Stimulated activated CD8-positive, alpha-beta memory T cell treated with anti-CD3 and anti-CD28 coated beads, Interleukin-4, amount 100 ng/mL, for 48 hours (primary cell): ENCODE measurements around the gene LCK.
"Not testable (repeated sequence)": the region's sequence is repeated elsewhere in the genome, so short reads cannot be mapped to it uniquely, and the experiment has no call there.

ENCODE experiments used
- DNase-seq: peaks from one replicate; pipeline ENCODE4 v3.0.0-alpha.2; 2020

LCK gene

GRCh38 chr1:32240140-32240951 lies 10.7 kb upstream of the LCK start:
- peak; percentile 69 for DNase-seq

DNA sequence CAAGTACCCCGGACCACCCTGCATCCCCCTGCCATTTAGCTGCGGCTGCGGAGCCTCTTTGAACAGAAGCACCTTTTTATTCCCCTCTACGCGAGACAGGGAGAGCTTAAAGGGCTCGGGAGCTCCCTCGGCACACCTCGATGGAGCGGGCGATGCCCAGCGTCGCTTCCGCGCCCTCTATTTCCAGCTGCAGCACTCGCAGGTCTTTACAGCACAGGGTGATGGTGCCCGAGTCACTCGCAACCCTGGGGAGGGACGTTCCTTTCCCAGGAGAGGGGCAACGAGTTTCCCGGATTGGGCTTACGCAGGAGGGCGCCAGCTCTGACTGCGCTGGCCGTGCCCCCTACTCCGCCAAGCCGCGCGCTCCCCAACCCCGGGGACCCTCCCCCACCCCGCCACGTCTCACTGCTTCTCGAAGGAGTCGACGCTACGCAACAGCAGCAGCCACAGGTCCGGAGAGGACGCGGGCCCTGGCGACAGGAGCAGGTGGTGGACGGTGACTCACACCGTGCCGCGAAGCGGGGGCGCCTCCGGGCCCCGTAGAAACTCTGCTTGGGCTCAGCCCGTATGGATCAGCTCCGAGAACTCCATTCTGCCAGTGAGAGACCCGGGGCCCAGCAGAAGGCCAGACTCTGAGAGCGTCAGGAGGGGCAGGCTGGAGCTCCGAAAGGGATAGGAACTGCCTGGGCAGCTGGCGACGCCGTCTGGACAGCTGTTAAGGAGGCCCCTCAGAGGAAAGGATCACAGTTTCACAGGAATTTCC lies 9.9 kb upstream of the LCK start:
- DNase-seq: peak; percentile 58

- DNase-seq: no peak
Measured at GRCh38 chr1:32242341-32242851, 8.7 kb upstream of the LCK start.

DNA sequence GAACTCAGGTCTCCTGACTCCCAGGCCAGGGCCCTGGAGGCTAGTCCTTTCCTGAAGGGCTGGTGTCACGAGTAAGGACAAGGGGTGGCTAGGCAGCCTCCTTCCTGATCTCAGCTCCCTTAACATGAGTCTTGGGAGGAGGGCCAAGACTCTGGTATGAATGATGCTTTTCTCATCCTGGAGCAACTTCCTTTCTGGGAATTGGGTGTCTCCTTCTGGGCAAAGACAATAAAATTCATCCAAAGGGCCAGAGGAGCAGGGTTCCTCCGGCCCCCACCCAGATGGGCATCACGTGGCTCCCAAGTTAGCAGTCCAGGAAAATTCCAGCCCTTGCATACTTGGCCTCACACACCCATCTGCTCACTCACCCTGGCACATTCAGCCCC lies 4.2 kb upstream of the LCK start, which contains the start of gene FAM167B:
FAM167B (plus strand) TSS at position 335 of the 386 bp plus-strand sequence. CDS start 200 bp downstream, outside the sequence.
- DNase-seq: no peak

- DNase-seq: no peak
Measured at GRCh38 chr1:32247452-32247851, 3.6 kb upstream of the LCK start.

GRCh38 chr1:32247983-32248889 lies 2.8 kb upstream of the LCK start:
- peak; percentile 93 for DNase-seq

- peak; percentile 85 for DNase-seq
Measured at GRCh38 chr1:32249831-32250525, 1.1 kb upstream of the LCK start.

DNA sequence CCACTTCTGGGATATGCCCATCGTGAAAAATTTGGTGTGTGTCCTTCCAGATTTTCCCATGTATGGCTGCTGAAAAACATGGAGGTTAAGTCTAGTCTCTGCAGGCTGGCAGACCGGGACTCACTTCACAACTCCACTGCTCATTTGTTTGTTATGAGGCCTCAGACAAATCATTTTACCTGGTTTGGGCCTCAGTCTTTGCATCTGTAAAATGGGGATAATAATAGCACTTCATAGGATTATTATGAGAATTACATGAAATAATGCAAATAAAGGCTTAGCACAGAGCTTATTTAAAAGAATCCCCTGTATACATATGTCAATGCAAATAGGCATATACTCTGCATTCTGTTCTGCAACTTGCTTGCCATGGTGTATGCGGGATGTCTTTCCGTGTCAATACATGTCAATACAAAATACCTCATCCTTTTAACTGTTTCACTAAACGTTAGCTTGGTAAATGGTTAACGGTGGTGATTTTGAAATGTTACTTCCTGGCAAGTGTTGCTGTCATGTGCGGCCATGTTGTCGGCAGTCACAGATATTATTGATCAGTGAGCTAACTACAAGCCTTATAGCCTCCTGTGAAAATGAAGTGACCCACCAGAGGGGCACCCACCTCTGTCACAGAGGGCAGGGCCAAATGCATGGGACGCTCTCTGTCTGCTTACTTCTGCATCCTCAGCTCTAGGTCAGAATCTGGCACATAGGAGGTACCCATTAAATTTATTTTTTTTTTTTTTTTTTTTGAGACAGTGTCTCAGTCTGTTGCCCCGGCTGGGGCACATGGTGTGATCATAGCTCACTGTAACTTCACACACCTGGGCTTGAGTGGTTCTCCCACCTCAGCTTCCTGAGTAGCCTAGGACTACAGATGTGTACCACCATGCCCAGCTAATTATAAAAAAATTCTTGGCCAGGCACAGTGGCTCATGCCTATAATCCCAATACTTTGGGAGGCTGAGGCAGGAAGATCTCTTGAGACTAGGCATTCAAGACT lies 4.3 kb downstream of the LCK start:
- no peak for DNase-seq

DNA sequence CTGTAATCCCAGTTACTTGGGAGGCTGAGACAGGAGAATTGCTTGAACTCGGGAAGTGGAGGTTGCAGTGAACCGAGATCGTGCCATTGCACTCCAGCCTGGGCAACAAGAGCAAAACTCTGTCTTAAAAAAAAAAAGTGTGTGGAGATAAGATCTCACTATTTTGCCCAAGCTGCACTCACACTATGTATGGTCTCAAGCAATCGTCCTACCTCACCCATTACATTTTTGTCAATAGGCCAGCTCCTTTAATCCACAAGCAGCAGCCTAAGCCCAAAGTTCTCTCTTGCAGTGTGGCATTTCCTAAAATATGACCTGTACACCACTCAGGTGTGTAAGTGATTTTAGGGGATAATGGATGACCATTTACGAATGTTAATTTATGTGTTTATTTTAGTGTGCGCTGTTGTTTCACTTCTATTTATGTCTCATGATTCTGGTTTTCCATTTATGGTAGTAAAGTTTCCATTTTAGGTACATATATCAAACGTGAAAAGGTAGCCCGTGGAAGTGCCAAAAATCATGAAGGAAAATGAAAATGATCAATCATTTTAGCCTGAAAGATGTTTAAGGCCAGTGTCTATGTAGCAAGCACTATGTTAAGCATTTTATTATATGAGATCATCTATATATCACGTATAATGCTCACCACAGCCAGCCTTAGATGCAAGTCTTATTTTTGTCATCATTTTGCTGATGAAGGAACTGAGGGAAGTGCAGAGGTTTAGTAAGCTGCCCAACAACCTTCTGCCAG lies 5.6 kb downstream of the LCK start:
- DNase-seq: no peak

- no peak for DNase-seq
Measured at GRCh38 chr1:32257227-32257508, 6.1 kb downstream of the LCK start.

DNA sequence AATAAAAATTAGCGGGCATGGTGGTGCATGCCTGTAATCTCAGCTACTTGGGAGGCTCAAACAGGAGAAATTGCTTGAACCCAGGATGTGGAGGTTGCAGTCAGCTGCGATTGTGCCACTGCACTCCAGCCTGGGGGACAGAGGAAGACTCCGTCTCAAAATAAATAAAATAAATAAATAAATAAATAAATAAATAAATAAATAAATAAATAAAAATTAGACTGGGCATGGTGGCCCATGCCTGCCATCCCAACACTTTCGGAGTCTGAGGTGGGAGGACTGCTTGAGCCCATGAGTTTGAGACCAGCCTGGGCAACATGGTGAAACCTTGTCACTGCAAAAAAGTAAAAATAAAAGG lies 12.2 kb downstream of the LCK start:
- not testable (repeated sequence) for DNase-seq

- DNase-seq: no peak
Measured at GRCh38 chr1:32263744-32264143, 12.7 kb downstream of the LCK start.

DNA sequence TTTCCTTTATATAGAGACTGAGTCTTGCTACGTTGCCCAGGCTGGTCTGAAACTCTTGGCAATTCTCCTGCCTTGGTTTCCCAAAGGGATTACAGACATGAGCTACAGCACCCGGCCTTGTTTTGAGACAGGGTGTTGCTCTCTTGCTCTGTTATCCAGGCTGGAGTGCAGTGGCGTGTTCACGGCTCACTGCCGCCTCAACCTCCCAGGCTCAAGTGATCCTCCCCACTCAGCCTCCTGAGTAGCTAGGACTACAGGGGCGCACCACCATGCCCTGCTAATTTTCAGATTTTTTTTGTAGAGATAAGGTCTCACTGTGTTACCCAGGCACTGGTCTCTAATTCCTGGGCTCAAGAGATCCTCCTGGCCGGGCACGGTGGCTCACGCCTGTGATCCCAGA lies 14.8 kb downstream of the LCK start:
- no peak for DNase-seq

DNA sequence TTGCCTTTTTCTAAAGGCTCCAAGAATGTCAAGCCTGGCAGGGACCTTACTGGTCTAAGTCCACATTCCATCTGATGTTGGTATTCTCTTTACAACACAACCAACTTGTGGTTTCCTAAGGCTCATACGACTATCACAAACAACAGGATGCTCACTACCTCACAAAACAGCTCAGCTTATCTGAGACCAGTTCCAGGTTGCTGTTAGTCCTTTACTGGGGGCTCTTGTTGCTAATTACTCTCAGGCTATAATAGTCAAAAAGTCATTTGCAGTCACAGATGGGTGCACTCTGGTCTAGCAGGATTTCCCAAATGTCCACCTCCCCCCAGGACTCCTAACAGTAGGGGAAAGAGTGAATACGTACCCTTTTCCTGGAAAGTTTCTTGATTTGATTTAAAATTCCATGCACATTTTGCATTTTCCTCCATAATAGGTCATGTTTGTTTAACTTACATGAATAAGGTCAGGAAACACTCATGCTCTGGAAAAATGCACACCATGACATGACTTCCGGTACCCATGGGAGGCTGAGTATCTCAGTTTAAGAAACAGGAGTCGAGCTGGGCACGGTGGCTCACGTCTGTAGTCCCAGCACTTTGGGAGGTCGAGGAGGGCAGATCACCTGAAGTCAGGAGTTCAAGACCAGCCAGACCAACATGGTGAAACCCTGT lies 16.0 kb downstream of the LCK start:
- no peak for DNase-seq

GRCh38 chr1:32269744-32270143 lies 18.7 kb downstream of the LCK start:
- DNase-seq: no peak

DNA sequence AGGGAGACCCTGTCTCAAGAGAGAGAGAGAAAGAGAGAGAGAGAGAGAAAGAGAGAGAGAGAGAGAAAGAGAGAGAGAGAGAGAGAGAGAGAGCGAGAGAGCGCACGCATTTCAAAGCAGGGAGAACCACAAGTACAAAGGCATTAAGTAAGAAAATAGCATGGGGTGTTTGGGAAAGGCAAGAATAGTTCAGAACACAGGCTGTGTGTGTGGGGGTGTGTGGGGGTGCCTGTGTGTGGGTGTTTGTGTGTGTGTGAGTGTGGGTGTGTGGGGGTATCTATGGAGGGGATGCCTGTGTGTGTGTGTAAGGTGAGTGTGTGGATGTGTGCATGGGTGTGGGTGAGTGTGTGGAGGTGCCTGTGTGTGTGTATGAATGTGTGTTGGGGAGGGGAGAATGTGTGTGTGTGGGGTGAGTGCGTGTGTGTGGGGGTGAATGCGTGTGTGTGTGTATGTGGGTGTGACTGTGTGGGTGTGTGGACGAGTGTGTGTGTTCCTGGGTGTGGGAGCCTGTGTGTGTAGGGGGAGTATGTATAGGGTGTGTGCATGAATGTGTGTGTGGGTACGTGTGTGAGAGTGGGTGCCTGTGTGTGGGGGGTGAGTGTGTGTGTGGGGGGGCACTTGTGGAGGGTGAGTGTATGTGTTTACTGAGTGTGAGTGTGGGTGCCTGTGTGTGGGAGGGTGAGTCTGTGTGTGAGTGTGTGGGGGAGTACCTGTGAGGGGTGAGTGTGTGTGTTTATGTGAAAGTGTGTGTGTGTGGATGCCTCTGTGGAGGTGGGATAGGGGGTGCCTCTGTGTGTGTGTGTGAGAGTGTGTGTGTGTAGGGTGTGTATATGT lies 21.7 kb downstream of the LCK start:
- DNase-seq: no peak

GRCh38 chr1:32273391-32274208 lies 22.5 kb downstream of the LCK start:
- peak; percentile 83 for DNase-seq
